HCT116 (cell line): ENCODE results near the gene GPR39. TPM values are rescaled to one million over a fixed set of nuclear protein-coding genes. Genes with fewer than 3 reads are reported as not detected.

Experiments used
- ATAC-seq: fragments of 200-7000 bp; cut with Tn5 transposase; 2 replicates; pipeline ENCODE4 v1.9.1; 2020; ENCODE audit warnings: mild to moderate bottlenecking, moderate library complexity
- BruUV-seq: library from RNA; stranded (reverse); fragments of 400-500 nt; replicated peaks from 2 replicates; lab custom pipeline; 2021; lab: Mats Ljungman, UMichigan
- CTCF ChIA-PET: fragments of 300-600 bp; sonication (Branson Sonifier 250); formaldehyde crosslinking; loops from one replicate; lab custom pipeline; 2021; ENCODE audit warnings: antibody characterized with exemption; lab: Charles Lee
- POLR2A ChIA-PET: fragments of 300-600, 350-600 bp; sonication (Branson Sonifier 250); formaldehyde crosslinking; loops from one replicate; lab custom pipeline; 2021; ENCODE audit warnings: antibody characterized with exemption; lab: Charles Lee
- RAD21 ChIA-PET, 2 experiments: fragments of 300-600 bp; sonication (Branson Sonifier 250); formaldehyde crosslinking; loops; one replicate each; lab custom pipeline; 2023; ENCODE audit warnings: low total read pairs in 2 of 2; ENCODE audit not compliant: uncharacterized antibody in 2 of 2, unreplicated experiment in 2 of 2, low non-redundant PET in 1 of 2; lab: Charles Lee
- DNase-seq: peaks from one replicate; pipeline ENCODE4 v3.0.0-alpha.2; 2010; ENCODE audit warnings: low read depth, low spot score
- H2AFZ ChIP-seq: fragments of 200-600 bp; shearing (Covaris generic), sonication (generic); 2 replicates; pipeline ENCODE4 v1.6.1; 2017; ENCODE audit warnings: low read depth, mixed run types, mixed read lengths, antibody characterized with exemption, low read length; ENCODE audit not compliant: poor library complexity, severe bottlenecking
- H3K27ac ChIP-seq: 2 replicates; pipeline ENCODE4 v1.5.1; 2012; ENCODE audit warnings: low read depth, low read length
- H3K27me3 ChIP-seq: fragments of 200-600 bp; sonication (generic); 2 replicates; pipeline ENCODE4 v1.6.1; 2016; ENCODE audit warnings: mixed run types, low read length, mixed read lengths; ENCODE audit not compliant: insufficient read depth
- H3K36me3 ChIP-seq, 2 experiments: fragments of 200-500 bp in 1 of 2; fragments of 200-600 bp in 1 of 2; sonication (Bioruptor generic) in 1 of 2; sonication (generic) in 1 of 2; 2 replicates each; pipeline versions ENCODE4 v1.5.1 to v1.6.1; 2014 to 2016; ENCODE audit warnings: low read length in 2 of 2, inconsistent platforms in 1 of 2, mixed read lengths in 1 of 2, mixed run types in 1 of 2; ENCODE audit not compliant: insufficient read depth in 2 of 2, control insufficient read depth in 1 of 2
- H3K4me1 ChIP-seq, 2 experiments: fragments of 200-600 bp in 1 of 2; sonication (generic) in 1 of 2; 2 replicates each; pipeline versions ENCODE4 v1.5.1 to v1.6.1; 2012 to 2017; ENCODE audit warnings: low read length in 2 of 2, inconsistent platforms in 1 of 2, mild to moderate bottlenecking in 1 of 2, mixed read lengths in 1 of 2, mixed run types in 1 of 2, moderate library complexity in 1 of 2; ENCODE audit not compliant: insufficient read depth in 2 of 2, control insufficient read depth in 1 of 2
- H3K4me2 ChIP-seq: fragments of 200-600 bp; sonication (generic); 2 replicates; pipeline ENCODE4 v1.6.1; 2017; ENCODE audit warnings: mixed run types, low read length, mixed read lengths
- H3K4me3 ChIP-seq, 2 experiments: fragments of 200-600 bp in 1 of 2; sonication (generic) in 1 of 2; replicated peaks in 1 of 2; 2 replicates each; pipeline ENCODE4 v1.5.1; 2011 to 2016; ENCODE audit warnings: low read length in 2 of 2, control low read depth in 1 of 2, low read depth in 1 of 2, mild to moderate bottlenecking in 1 of 2, mixed read lengths in 1 of 2, mixed run types in 1 of 2
- H3K79me2 ChIP-seq: fragments of 200-600 bp; sonication (generic); 2 replicates; pipeline ENCODE4 v1.6.1; 2017; ENCODE audit warnings: mild to moderate bottlenecking, mixed run types, low read length, moderate library complexity, mixed read lengths; ENCODE audit not compliant: insufficient read depth
- H3K9ac ChIP-seq: fragments of 200-600 bp; sonication (generic); 2 replicates; pipeline ENCODE4 v1.6.1; 2016; ENCODE audit warnings: low read length, mixed read lengths
- H3K9me2 ChIP-seq: fragments of 200-600 bp; sonication (generic), shearing (Covaris generic); 2 replicates; pipeline ENCODE4 v1.6.1; 2017; ENCODE audit warnings: mixed run types, mild to moderate bottlenecking, moderate library complexity; ENCODE audit not compliant: insufficient read depth
- H3K9me3 ChIP-seq, 2 experiments: fragments of 200-500 bp in 1 of 2; fragments of 200-600 bp in 1 of 2; sonication (Bioruptor generic) in 1 of 2; sonication (generic) in 1 of 2; 2 replicates each; pipeline ENCODE4 v1.6.1; 2014 to 2017; ENCODE audit warnings: low read length in 2 of 2, mixed read lengths in 2 of 2, inconsistent platforms in 1 of 2, low read depth in 1 of 2, mild to moderate bottlenecking in 1 of 2, mixed run types in 1 of 2, moderate library complexity in 1 of 2; ENCODE audit not compliant: control insufficient read depth in 1 of 2, insufficient read depth in 1 of 2
- H4K20me1 ChIP-seq: fragments of 200-600 bp; sonication (generic), shearing (Covaris generic); 2 replicates; pipeline ENCODE4 v1.6.1; 2017; ENCODE audit warnings: mixed run types, mild to moderate bottlenecking, moderate library complexity; ENCODE audit not compliant: insufficient read depth
- CBX3 ChIP-seq: IDR thresholded peaks from 2 replicates; pipeline ENCODE4 v1.6.1; 2012; ENCODE audit warnings: low read depth
- CEBPB ChIP-seq: IDR thresholded peaks from 2 replicates; pipeline ENCODE4 v1.6.1; 2012; ENCODE audit warnings: low read depth
- CTCF ChIP-seq, 3 experiments: fragments of 200-600 bp in 1 of 3; sonication (generic) in 1 of 3; IDR thresholded peaks in 2 of 3; conservative IDR thresholded peaks in 1 of 3; 2 replicates each; pipeline ENCODE4 v1.5.1; 2012 to 2017; ENCODE audit warnings: low read depth in 2 of 3, low read length in 2 of 3, antibody characterized with exemption in 1 of 3, borderline replicate concordance in 1 of 3, control low read depth in 1 of 3, mild to moderate bottlenecking in 1 of 3, mixed read lengths in 1 of 3, mixed run types in 1 of 3, moderate library complexity in 1 of 3; ENCODE audit not compliant: insufficient read depth in 1 of 3
- EGR1 ChIP-seq: IDR thresholded peaks from 2 replicates; pipeline ENCODE4 v1.6.1; 2012; ENCODE audit warnings: low read depth
- ELF1 ChIP-seq: IDR thresholded peaks from 2 replicates; pipeline ENCODE4 v1.6.1; 2012; ENCODE audit warnings: low read depth, borderline replicate concordance
- EZH2 ChIP-seq: fragments of 200-600 bp; sonication (generic); IDR thresholded peaks from 2 replicates; pipeline ENCODE4 v1.6.1; 2017; ENCODE audit warnings: antibody characterized with exemption, mixed run types
- EZH2phosphoT487 ChIP-seq: fragments of 200-600 bp; IDR thresholded peaks from 2 replicates; pipeline ENCODE4 v1.6.1; 2018; ENCODE audit warnings: antibody characterized with exemption, borderline replicate concordance
- FOSL1 ChIP-seq: IDR thresholded peaks from 2 replicates; pipeline ENCODE4 v1.6.1; 2012; ENCODE audit warnings: low read depth
- MAX ChIP-seq: IDR thresholded peaks from 2 replicates; pipeline ENCODE4 v1.6.1; 2012
- POLR2A ChIP-seq: IDR thresholded peaks from 2 replicates; pipeline ENCODE4 v1.7.0; 2011; ENCODE audit warnings: borderline replicate concordance; ENCODE audit not compliant: insufficient read depth, insufficient read length; ENCODE audit errors: extremely low read depth
- POLR2AphosphoS5 ChIP-seq: IDR thresholded peaks from 2 replicates; pipeline ENCODE4 v1.6.1; 2011; ENCODE audit warnings: mild to moderate bottlenecking, low read depth, low read length, moderate library complexity
- SIN3A ChIP-seq: IDR thresholded peaks from 2 replicates; pipeline ENCODE4 v1.6.1; 2012; ENCODE audit warnings: low read depth
- SRF ChIP-seq: IDR thresholded peaks from 2 replicates; pipeline ENCODE4 v1.6.1; 2012; ENCODE audit warnings: low read depth
- TCF7L2 ChIP-seq: IDR thresholded peaks from 2 replicates; pipeline ENCODE4 v1.7.0; 2011; ENCODE audit warnings: borderline replicate concordance, inconsistent platforms; ENCODE audit not compliant: insufficient read depth, insufficient read length; ENCODE audit errors: extremely low read depth
- YY1 ChIP-seq: IDR thresholded peaks from 2 replicates; pipeline ENCODE4 v1.6.1; 2011; ENCODE audit warnings: low read length, low read depth, moderate library complexity, mild to moderate bottlenecking; ENCODE audit not compliant: insufficient replicate concordance; ENCODE audit errors: extremely low read depth
- ZNF274 ChIP-seq: fragments of 200-500 bp; sonication (Bioruptor generic); IDR thresholded peaks from 2 replicates; pipeline ENCODE4 v1.6.1; 2014; ENCODE audit warnings: mild to moderate bottlenecking, low read depth, low read length, inconsistent platforms
- intact Hi-C: fragments of 100-400 bp; cut with micrococcal nuclease; formaldehyde crosslinking; loops from 2 replicates; pipeline ENCODE4 v1.10.0; 2022
- total RNA-seq: library from RNA; stranded (reverse); gene quantifications from one replicate; pipeline ENCODE4 v1.2.1, GENCODE V29; 2021; ENCODE audit not compliant: unreplicated experiment
- TF ChIP-seq, protein P1 (sequence below): IDR thresholded peaks from 2 replicates; pipeline ENCODE4 v1.6.1; 2012
- TF ChIP-seq, protein P2 (sequence below): IDR thresholded peaks from 2 replicates; pipeline ENCODE4 v1.6.1; 2012; ENCODE audit warnings: low read depth

The GPR39 gene
- total RNA-seq, 1 experiment from 2014 or later = 5.1 TPM

DNA sequence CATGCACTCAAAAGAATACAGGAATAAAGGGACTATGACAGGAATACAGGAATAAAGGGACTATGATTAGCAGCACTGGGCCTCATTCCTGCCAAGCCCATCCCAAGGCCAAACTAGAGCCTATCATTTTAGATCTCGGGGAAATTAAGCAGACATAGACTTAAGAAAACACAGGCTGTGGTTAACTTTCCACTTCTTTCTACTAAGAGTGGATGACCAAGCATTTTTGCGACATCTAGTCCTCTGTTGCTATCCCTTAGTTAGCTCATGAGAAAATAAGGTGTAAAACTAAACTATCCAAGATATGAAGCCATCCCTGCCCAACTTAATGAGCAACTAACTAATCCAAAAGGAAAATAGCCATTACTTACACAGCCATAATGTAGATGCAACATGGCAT is 247.5 kb downstream of the GPR39 start (continued):
- no peak for TF ChIP-seq CTCF (IDR thresholded peaks at IDR 0.05 in 2 of 3, conservative IDR thresholded peaks at IDR 0.05 in 1 of 3; ENCODE audit: borderline replicate concordance in 1 of 3, insufficient read depth in 1 of 3, low read depth in 2 of 3, low read length in 2 of 3)
- TF ChIP-seq EZH2phosphoT487 = no peak
- no peak for TF ChIP-seq SIN3A
- TF ChIP-seq ZNF274 = no peak
- TF ChIP-seq, protein P1, sequence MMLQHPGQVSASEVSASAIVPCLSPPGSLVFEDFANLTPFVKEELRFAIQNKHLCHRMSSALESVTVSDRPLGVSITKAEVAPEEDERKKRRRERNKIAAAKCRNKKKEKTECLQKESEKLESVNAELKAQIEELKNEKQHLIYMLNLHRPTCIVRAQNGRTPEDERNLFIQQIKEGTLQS = no peak
- no peak for TF ChIP-seq EGR1
- TF ChIP-seq POLR2AphosphoS5 = no peak
- no peak for TF ChIP-seq MAX
- no peak for TF ChIP-seq SRF

- Histone ChIP-seq H3K4me1 (peaks cover 0 to 6% of the 10 kb centered on the region in 2 experiments; a peak in 2 of 4 replicates), H3K4me3 (no peak overlapping the region), H3K9ac (no peak overlapping the region), H3K9me2 (no peaks in the 10 kb centered on the region), H3K27me3 (peaks cover 56% of the 10 kb centered on the region), H2AFZ (no peak overlapping the region), H3K79me2 (no peaks in the 10 kb centered on the region), H3K27ac (no peak overlapping the region), H3K4me2 (no peak overlapping the region), H4K20me1 (no peaks in the 10 kb centered on the region), H3K9me3 (no peaks in the 10 kb centered on the region), H3K36me3 (no peaks in the 10 kb centered on the region)
- no TSS peak for BruUV-seq
- DNase-seq (no peak), ATAC-seq (no peak)
- intact Hi-C loops = no loop called here
- RAD21 ChIA-PET = no interaction called here
- CTCF ChIA-PET = no interaction called here
- POLR2A ChIA-PET = no interaction called here
- TF ChIP-seq YY1 = no peak
- no peak for TF ChIP-seq EGR1
- no peak for TF ChIP-seq SRF
- TF ChIP-seq CBX3 = no peak
- TF ChIP-seq ZNF274 = no peak
- no peak for TF ChIP-seq EZH2
- no peak for TF ChIP-seq FOSL1
- TF ChIP-seq ELF1 = no peak
- TF ChIP-seq POLR2AphosphoS5 = no peak
- TF ChIP-seq TCF7L2 = no peak
- TF ChIP-seq, protein P1 = no peak
- no peak for TF ChIP-seq EZH2phosphoT487
- no peak for TF ChIP-seq CEBPB
- TF ChIP-seq SIN3A = no peak
- TF ChIP-seq, protein P2, sequence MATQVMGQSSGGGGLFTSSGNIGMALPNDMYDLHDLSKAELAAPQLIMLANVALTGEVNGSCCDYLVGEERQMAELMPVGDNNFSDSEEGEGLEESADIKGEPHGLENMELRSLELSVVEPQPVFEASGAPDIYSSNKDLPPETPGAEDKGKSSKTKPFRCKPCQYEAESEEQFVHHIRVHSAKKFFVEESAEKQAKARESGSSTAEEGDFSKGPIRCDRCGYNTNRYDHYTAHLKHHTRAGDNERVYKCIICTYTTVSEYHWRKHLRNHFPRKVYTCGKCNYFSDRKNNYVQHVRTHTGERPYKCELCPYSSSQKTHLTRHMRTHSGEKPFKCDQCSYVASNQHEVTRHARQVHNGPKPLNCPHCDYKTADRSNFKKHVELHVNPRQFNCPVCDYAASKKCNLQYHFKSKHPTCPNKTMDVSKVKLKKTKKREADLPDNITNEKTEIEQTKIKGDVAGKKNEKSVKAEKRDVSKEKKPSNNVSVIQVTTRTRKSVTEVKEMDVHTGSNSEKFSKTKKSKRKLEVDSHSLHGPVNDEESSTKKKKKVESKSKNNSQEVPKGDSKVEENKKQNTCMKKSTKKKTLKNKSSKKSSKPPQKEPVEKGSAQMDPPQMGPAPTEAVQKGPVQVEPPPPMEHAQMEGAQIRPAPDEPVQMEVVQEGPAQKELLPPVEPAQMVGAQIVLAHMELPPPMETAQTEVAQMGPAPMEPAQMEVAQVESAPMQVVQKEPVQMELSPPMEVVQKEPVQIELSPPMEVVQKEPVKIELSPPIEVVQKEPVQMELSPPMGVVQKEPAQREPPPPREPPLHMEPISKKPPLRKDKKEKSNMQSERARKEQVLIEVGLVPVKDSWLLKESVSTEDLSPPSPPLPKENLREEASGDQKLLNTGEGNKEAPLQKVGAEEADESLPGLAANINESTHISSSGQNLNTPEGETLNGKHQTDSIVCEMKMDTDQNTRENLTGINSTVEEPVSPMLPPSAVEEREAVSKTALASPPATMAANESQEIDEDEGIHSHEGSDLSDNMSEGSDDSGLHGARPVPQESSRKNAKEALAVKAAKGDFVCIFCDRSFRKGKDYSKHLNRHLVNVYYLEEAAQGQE = no peak
- TF ChIP-seq POLR2A = no peak
Measured at GRCh38 chr2:132665401-132666140, 249.0 kb downstream of the GPR39 start.
